Measurements from ENCODE around the gene DLGAP1. TPM values are rescaled to one million over a fixed set of nuclear protein-coding genes. Genes with fewer than 3 reads are reported as not detected.

The DLGAP1 gene
- total RNA-seq, 1 donor from 2014 or later: 7.7 TPM

DNA sequence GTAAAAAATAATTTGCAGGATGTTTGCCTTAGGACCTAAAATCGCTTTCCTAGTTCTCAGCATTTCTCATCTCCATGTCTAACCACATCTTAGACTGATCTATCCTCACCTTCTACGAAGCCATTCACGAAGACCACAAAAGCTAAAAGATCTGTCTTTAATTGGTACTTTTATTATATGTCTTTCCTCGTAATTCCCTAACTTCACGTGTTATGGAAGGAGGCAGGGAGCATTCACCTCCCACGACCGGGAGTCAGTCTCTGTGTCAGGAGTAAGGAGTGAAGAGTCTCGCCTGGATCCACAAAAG is 1.6 kb downstream of the DLGAP1 start:
- peaks cover 25% of the 10 kb centered on the region for H3K4me1 Mint-ChIP-seq (ENCODE audit: low read depth)
- no peak for DNase-seq (ENCODE audit: low spot score)
- H3K4me3 Mint-ChIP-seq (ENCODE audit: unreplicated experiment): peak overlapping the region; percentile 75
- H3K27me3 Mint-ChIP-seq (ENCODE audit: low read depth): peaks cover 40% of the 10 kb centered on the region
- no peaks in the 10 kb centered on the region for H3K36me3 Mint-ChIP-seq (ENCODE audit: low read depth)
- no peak overlapping the region for H3K27ac Mint-ChIP-seq (ENCODE audit: unreplicated experiment)
- TF ChIP-seq, protein P1, sequence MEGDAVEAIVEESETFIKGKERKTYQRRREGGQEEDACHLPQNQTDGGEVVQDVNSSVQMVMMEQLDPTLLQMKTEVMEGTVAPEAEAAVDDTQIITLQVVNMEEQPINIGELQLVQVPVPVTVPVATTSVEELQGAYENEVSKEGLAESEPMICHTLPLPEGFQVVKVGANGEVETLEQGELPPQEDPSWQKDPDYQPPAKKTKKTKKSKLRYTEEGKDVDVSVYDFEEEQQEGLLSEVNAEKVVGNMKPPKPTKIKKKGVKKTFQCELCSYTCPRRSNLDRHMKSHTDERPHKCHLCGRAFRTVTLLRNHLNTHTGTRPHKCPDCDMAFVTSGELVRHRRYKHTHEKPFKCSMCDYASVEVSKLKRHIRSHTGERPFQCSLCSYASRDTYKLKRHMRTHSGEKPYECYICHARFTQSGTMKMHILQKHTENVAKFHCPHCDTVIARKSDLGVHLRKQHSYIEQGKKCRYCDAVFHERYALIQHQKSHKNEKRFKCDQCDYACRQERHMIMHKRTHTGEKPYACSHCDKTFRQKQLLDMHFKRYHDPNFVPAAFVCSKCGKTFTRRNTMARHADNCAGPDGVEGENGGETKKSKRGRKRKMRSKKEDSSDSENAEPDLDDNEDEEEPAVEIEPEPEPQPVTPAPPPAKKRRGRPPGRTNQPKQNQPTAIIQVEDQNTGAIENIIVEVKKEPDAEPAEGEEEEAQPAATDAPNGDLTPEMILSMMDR (IDR thresholded peaks at IDR 0.05): no peak
- no peaks in the 10 kb centered on the region for H3K9me3 Mint-ChIP-seq (ENCODE audit: low read depth)

DNA sequence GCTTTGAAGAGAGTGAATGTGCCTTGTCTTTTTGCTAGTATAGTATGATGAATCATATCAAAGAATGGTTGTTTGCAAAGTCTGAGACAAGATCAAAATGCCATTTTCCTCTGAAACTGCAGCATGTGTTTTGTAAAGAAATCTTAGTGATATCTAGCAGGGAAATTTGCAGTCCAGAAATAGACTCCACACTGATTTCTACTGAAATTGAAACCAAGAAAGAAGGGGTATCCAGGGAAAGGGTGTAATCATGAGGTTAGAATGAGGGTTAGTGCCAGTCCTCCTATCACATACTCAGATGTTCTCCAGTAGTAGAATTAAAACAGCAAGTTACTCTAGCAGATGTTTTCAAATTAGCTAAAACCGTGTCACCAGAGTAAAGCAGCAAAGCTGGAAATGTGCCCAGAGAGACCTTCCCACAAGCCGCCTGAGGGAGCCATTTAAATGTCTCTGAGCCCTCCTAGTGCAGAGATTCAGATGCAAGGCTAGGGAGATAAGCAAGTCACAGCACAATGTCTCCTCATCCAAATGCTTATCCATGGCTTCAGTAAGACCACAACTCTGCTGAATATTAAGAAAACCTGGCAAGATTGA is 4.9 kb downstream of the DLGAP1 start:
- peaks cover 3% of the 10 kb centered on the region for H3K9me3 Mint-ChIP-seq (ENCODE audit: low read depth)
- TF ChIP-seq, protein P1 (IDR thresholded peaks at IDR 0.05): no peak
- no peak for DNase-seq (ENCODE audit: low spot score)

DNA sequence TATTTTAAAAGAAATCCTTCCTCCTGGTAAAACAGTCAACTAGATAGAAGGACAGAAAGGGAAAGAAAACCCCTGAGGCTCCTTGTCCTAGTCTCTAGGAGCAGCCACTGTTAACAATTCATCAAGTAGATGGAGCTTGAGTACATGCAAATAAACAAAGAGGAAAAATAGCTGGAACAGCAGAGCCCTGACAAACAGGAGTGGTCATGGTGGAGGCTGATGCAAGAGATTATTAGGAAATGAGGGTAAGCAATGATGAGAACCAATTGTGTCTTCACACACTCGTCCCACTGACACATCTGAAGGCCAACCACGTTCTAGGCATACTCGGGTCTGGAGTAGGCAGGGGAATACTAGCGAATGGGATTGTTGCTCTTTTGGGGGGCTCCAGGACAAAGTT is 9.2 kb downstream of the DLGAP1 start:
- Mint-ChIP-seq H3K4me3 (ENCODE audit: unreplicated experiment) (no peak overlapping the region), H3K27ac (ENCODE audit: unreplicated experiment) (no peak overlapping the region), H3K9me3 (ENCODE audit: low read depth) (peaks cover 3% of the 10 kb centered on the region), H3K36me3 (ENCODE audit: low read depth) (no peaks in the 10 kb centered on the region), H3K27me3 (ENCODE audit: low read depth) (peaks cover 32% of the 10 kb centered on the region), H3K4me1 (ENCODE audit: low read depth) (peaks cover 12% of the 10 kb centered on the region)
- DNase-seq (ENCODE audit: low spot score): no peak
- TF ChIP-seq, protein P1 (IDR thresholded peaks at IDR 0.05): no peak

More for the DNA sequence above, 4.9 kb downstream of the DLGAP1 start:
- Mint-ChIP-seq H3K36me3 (ENCODE audit: low read depth) (no peaks in the 10 kb centered on the region), H3K4me1 (ENCODE audit: low read depth) (peaks cover 20% of the 10 kb centered on the region), H3K27ac (ENCODE audit: unreplicated experiment) (no peak overlapping the region), H3K27me3 (ENCODE audit: low read depth) (peaks cover 42% of the 10 kb centered on the region), H3K4me3 (ENCODE audit: unreplicated experiment) (no peak overlapping the region)

DNA sequence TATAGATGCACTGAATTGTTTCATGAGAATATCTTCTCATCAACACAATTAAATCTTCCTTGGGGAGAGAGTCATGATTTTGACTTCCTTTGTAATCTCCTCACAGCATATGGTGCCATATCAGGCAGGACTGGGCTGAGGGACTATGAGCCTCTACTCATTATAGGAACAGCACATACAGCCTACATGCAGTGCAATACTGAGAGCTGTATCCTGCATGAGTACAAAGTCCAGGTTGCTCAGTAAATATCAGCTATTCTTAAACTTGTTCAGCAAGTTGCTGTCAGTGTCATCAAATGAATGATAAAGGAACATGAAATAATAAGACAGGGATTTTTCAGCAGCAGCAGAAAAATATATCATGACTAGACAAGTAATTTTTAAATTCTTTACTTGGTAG is 10.8 kb downstream of the DLGAP1 start:
- peaks cover 20% of the 10 kb centered on the region for H3K27me3 Mint-ChIP-seq (ENCODE audit: low read depth)
- TF ChIP-seq, protein P1 (IDR thresholded peaks at IDR 0.05): no peak
- peaks cover 3% of the 10 kb centered on the region for H3K9me3 Mint-ChIP-seq (ENCODE audit: low read depth)
- H3K4me3 Mint-ChIP-seq (ENCODE audit: unreplicated experiment): no peak overlapping the region
- no peaks in the 10 kb centered on the region for H3K4me1 Mint-ChIP-seq (ENCODE audit: low read depth)
- no peak overlapping the region for H3K27ac Mint-ChIP-seq (ENCODE audit: unreplicated experiment)
- no peaks in the 10 kb centered on the region for H3K36me3 Mint-ChIP-seq (ENCODE audit: low read depth)
- no peak for DNase-seq (ENCODE audit: low spot score)

DNA sequence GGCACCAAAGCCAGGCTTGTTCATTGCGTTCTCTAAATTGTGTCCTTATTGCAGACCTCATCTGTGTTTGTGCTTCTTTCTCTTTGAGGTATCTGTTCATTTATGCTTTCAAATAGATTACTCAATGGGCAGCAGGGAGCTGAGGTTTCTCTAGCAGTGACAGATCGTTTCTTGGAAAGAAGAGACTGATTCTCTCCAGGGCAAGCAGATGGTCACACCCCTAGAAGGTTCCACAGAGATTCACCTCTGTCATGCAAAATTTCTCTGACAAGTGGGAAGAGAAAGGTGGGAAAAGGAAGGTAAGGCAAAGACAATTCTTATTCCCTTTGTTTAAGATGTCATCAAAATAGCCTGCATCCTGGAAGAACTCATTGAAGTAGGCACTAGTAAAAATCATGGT is 14.0 kb downstream of the DLGAP1 start:
- no peaks in the 10 kb centered on the region for H3K36me3 Mint-ChIP-seq (ENCODE audit: low read depth)
- H3K4me3 Mint-ChIP-seq (ENCODE audit: unreplicated experiment): no peak overlapping the region
- no peak overlapping the region for H3K27ac Mint-ChIP-seq (ENCODE audit: unreplicated experiment)
- DNase-seq (ENCODE audit: low spot score): no peak
- no peaks in the 10 kb centered on the region for H3K9me3 Mint-ChIP-seq (ENCODE audit: low read depth)
- no peaks in the 10 kb centered on the region for H3K4me1 Mint-ChIP-seq (ENCODE audit: low read depth)
- H3K27me3 Mint-ChIP-seq (ENCODE audit: low read depth): peaks cover 10% of the 10 kb centered on the region
- TF ChIP-seq, protein P1 (IDR thresholded peaks at IDR 0.05): no peak
